GM12878 (cell line): ENCODE measurements around the gene IFNAR2.

Experiments
- EZH2 ChIP-seq: IDR thresholded peaks from 2 replicates; pipeline ENCODE4 v1.6.1; 2012; ENCODE audit warnings: low read depth, mild to moderate bottlenecking, control low read depth, inconsistent platforms, low read length, borderline replicate concordance; ENCODE audit not compliant: control insufficient read depth
- IRF3 ChIP-seq: fragments of 450-650 bp; IDR thresholded peaks from 2 replicates; pipeline ENCODE4 v1.6.1; 2014; ENCODE audit warnings: mild to moderate bottlenecking
- JUND ChIP-seq: IDR thresholded peaks from 2 replicates; pipeline ENCODE4 v1.6.1; 2012; ENCODE audit warnings: low read depth, mild to moderate bottlenecking, low read length, improper control_type of control experiment, moderate library complexity
- MXI1 ChIP-seq: fragments of 150-350 bp; IDR thresholded peaks from 2 replicates; pipeline ENCODE4 v1.6.1; 2011; ENCODE audit warnings: low read depth, mild to moderate bottlenecking, inconsistent platforms, low read length, improper control_type of control experiment
- RAD21 ChIP-seq: IDR thresholded peaks from 2 replicates; pipeline ENCODE4 v1.6.1; 2011; ENCODE audit warnings: mild to moderate bottlenecking, low read depth, low read length, moderate library complexity; ENCODE audit not compliant: insufficient read depth

GRCh38 chr21:33251119-33251518 lies 21.4 kb downstream of the IFNAR2 start:
- TF ChIP-seq IRF3, result no peak
- TF ChIP-seq MXI1, result no peak
- TF ChIP-seq RAD21, result no peak
- no peak for TF ChIP-seq EZH2
- no peak for TF ChIP-seq JUND
